DMS 273 (cell line): Measurements from ENCODE around the gene RBM11.

Experiments used
- DNase-seq: peaks from one replicate; lab custom pipeline; 2025; ENCODE audit not compliant: unreplicated experiment; lab: John Stamatoyannopoulos, UW

RBM11 gene

DNA sequence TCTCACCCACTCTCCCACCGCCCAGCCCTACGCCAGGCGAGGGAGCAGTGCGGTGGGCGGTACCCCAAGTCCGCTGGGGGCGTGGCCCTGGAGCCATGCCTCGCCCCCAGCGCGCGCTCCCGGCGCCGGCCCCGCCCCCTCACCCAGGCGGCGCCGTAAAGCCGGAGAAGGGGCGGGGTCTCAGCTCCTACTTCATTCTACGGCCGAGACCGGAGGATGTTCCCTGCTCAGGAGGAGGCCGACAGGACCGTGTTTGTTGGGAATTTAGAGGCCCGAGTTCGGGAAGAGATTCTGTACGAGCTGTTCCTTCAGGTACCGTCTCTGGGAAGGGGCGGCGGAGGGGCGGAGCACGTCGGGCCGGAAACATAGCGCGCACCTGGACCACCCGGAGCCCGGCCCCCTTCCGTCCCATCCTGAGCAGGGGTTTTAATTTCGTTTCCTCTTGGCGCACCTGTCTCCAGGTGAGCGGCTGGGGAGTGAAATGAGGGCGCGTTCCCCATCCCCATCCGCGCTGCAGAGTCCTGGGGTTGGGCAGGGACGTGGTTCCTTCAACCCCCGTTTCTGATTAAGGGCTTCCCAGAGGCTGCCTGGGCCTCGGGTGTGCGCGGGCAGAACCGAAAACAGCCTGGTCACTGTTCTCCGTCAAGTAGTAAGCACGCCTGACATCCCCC is at the start of gene RBM11:
RBM11 (plus strand) TSS at position 187 of the 671 bp plus-strand sequence; CDS start at position 217, 30 bp downstream.
- peak; percentile 89 for DNase-seq

DNA sequence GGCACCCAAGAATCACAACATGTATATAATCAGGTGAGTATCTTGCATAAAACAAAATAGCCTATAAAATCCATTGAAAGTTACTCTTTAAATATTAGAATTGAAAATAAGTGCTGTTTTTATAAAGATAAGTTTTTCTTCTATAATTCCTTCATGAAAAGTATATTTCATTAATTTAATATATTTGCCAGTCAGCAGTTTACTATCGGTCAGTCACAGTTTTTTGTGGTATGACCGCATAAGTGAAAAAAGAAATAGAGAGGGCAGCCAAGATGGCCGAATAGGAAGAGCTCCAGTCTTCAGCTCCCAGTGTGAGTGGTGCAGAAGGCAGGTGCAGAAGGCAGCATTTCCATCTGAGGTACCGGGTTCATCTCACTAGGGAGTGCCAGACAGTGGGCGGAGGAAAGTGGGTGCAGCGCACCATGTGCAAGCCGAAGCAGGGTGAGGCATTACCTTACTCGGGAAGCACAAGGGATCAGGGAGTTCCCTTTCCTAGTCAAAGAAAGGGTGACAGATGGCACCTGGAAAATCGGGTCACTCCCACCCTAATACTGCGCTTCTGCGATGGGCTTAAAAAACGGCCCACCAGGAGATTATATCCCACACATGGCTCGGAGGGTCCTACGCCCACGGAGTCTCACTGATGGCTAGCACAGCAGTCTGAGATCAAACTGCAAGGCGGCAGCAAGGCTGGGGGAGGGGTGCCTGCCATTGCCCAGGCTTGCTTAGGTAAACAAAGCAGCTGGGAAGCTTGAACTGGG is 49.3 kb upstream of the RBM11 start:
- DNase-seq, result peak; percentile 47

DNA sequence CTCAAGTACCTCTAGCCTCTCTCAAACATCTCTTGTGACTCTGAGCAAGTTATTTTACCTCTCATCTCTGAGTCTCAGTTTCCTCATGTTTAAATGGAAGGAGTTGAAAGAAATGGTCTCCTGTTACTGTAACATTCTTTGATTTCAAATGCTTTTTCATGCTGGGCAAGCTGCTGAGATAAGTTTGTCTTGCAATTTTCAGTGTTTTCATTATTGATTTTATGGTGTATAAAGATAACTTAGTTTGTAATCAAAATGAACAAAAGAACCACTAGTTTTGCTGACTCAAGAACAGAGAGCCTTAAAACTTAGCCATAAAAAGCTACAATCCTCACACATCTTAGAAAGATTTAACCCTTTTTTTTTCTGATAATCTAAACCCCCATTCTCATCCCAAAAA is 9.7 kb upstream of the RBM11 start:
- DNase-seq, result no peak

DNA sequence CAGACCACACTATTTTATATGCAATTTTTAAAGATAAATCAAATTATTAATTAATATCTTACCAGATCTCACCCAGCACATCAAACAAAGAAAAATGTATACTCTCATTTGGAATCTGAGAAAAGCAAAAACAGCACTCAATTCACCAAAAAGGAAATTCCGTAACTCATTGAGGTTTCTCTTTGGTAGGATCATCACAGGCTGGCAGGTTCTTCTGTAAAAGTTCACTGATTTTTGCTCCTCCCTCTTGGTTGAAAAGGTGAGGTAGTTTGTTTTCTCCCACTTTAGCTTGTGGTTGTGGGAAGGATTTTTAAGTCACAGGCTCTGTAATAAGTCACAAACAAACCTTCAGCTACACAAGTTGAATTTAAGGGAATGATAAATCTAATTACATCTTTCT is 5.2 kb upstream of the RBM11 start, which contains the start of gene LIPI:
LIPI (minus strand) TSS at position 218 of the 400 bp plus-strand sequence; CDS start at position 108, 110 bp downstream.
- no peak for DNase-seq

DNA sequence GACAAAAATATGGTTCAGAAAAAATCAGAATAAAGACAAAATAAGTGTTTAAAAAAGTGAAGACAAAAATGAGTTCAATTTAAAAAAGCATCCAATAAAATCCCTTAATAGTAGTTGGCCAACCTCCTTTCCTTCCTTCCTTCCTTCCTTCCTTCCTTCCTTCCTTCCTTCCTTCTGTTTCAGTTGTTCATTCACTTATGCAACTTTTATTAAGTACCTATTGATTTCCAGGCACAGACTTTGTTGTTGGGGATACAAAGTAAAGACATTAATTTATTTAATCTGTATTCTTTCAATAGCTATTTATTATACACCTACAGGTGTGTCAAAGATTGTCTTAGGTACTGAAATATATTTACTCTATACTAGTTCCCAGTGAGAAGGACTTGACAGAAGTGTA is 2.8 kb upstream of the RBM11 start:
- DNase-seq, result no peak

- no peak for DNase-seq
These were observed 7.4 kb downstream of the RBM11 start for GRCh38 chr21:14223365-14223764.

DNA sequence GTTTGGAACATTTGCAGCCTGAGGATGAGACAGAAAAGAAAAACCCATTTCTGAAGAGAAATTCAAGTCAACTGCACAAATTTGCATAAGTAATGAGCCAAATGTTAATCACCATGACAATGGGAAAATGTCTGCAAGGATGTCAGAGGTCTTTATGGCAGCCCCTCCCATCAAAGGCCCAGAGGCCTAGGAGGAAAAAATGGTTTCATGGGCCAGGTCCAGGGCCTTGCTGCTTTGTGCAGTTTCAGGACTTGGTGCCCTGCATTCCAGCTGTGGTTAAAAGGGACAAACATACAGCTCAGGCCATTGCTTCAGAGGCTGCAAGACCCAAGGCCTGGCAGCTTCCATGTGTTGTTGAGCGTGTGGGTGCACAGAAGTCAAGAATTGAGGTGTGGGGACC is 13.4 kb downstream of the RBM11 start:
- DNase-seq, result no peak

GRCh38 chr21:14235101-14235500 is 19.1 kb downstream of the RBM11 start:
- DNase-seq, result no peak

- no peak for DNase-seq
These were observed 20.2 kb downstream of the RBM11 start for GRCh38 chr21:14236180-14236579.

DNA sequence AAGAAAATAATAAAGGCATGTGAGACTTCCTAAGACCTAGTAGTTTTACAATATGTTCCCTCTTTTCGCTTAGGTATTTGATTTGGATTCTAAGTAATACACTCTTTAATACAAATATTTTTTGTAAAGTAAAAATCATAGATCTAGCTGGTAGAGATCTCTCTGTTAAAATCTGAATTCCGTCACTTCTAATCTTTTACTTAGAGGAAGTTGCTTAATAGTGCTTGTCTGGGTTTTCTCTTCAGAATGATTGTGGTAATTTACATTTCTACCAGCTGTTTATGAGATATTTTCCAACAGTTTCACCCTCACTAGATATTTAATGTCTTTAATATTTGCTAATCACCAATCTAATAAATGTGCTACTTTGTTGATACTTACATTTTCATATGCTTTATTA is 23.3 kb downstream of the RBM11 start:
- DNase-seq, result no peak

DNA sequence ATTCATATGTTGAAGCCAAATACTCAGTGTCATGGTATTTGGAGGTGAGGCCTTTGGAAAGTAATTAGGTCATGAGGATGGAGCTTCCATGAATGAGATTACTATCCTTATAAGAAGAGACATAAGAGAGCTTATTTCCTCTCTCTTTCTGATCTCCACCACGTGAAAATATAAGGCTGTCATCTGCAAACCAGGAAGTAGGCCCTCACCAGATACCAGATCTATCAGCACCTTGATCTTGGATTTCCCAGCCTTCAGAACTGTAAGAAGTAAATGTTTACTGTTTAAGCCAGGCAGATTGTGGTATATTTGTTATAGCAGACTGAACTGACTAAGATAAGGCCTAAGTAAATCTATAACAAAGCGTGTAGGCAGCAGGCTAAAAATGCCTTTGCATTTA is 25.3 kb downstream of the RBM11 start:
- DNase-seq, result no peak

GRCh38 chr21:14243461-14243860 is 27.5 kb downstream of the RBM11 start:
- DNase-seq, result no peak

DNA sequence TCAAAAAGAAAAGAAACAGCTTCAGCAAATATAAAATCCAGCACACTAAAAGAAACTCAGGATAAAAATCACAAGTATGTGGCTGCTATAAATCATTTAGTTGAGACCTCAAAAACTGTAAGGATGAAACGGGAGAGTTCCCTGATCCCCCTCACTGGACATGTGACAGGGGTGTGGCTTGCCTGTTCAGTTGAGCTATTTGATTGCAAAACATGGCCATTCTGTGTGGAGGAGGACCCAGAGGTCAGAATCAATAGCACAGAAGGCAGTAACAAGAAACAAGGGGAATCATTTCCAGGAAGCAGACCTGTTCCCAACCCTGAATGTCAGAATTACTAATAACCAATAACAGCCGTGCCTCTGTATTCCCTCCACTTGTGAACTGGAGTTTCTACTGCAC is 27.9 kb downstream of the RBM11 start:
- no peak for DNase-seq

DNA sequence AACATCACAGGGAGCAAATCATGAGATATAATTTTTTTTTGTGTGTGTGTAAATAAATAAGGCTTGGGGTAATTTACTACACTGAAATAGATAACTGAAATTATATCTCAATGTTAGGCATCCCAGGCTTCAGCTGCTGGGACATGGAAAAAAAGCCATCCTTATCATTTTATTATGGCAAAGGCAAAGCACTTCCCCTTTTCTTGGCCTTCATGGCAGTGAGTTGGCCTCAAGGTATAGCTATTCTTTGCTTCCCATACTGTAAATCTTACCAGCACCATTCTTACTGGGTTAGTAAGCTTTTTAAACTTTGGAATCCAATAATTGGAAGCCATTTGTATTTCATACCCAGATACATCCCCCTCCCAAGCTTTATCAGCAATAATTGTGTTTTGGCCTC is 29.0 kb downstream of the RBM11 start:
- DNase-seq, result no peak

- no peak for DNase-seq
These were observed 29.8 kb downstream of the RBM11 start for GRCh38 chr21:14245711-14246110.

GRCh38 chr21:14251336-14251735 is 35.4 kb downstream of the RBM11 start:
- DNase-seq, result no peak

DNA sequence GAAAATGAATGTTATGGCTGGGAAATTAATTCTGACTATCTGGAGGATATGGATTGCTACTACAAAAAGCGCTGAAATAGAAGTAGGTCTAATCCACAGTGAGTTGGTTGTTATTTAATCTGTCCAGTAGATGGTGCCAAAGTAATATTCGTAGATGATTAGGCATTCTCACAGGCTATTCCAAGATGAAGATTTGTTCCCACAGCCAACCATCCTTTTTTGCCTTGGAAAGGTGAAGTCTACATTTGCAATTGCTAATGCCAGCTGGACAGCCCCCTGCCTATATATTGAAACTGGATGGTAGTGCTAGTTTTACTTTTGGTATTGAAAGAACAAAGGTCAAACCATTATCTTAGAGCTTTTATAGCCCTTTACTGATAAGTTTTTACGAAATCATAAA is 43.8 kb downstream of the RBM11 start:
- peak; percentile 77 for DNase-seq

GRCh38 chr21:14260174-14260764 is 44.3 kb downstream of the RBM11 start:
- no peak for DNase-seq

GRCh38 chr21:14262039-14262438 is 46.1 kb downstream of the RBM11 start:
- no peak for DNase-seq

DNA sequence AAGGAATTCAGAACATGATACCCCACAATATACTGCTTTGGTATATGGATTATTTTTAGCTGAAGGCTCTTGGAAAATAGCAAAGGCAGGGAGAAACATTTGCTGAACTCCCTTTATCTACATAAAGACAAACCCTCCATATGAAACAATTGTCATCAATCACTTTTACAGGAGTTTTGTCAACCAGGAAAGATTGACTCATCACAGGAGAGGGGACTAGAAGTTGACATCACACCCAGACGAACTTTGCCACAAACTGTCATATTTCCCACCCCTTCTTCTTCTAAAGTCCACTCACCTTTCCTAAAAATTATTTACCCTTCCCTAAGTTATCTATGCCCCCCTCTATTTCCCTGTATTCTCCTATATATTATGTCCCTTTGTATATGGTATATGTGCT is 47.9 kb downstream of the RBM11 start:
- no peak for DNase-seq

DNA sequence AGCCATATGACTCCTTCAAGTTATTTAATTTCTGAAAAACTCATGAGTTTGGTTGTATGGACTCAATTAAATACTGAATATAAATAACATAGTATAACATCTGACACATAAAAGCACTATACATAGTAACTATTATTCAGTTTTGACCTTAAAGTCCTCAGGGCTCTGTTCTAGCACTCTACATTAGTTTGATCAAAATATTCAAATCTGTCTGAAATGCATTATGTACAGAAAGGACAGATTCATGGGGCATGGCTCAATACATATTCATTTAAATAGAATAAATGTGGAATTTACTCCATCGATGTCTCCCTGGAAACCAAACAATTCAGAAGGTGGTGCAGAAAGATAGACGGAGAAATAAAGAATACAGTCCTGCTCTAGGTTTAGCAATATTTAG is 49.1 kb downstream of the RBM11 start:
- no peak for DNase-seq

- no peak for DNase-seq
These were observed 51.1 kb downstream of the RBM11 start for GRCh38 chr21:14267076-14267475.
